ENCODE results near the gene DHX35.

DHX35 gene

GRCh38 chr20:38999965-39000910, 38.1 kb downstream of the DHX35 start:
- TF ChIP-seq, protein P1, sequence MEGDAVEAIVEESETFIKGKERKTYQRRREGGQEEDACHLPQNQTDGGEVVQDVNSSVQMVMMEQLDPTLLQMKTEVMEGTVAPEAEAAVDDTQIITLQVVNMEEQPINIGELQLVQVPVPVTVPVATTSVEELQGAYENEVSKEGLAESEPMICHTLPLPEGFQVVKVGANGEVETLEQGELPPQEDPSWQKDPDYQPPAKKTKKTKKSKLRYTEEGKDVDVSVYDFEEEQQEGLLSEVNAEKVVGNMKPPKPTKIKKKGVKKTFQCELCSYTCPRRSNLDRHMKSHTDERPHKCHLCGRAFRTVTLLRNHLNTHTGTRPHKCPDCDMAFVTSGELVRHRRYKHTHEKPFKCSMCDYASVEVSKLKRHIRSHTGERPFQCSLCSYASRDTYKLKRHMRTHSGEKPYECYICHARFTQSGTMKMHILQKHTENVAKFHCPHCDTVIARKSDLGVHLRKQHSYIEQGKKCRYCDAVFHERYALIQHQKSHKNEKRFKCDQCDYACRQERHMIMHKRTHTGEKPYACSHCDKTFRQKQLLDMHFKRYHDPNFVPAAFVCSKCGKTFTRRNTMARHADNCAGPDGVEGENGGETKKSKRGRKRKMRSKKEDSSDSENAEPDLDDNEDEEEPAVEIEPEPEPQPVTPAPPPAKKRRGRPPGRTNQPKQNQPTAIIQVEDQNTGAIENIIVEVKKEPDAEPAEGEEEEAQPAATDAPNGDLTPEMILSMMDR (IDR thresholded peaks at IDR 0.05; ENCODE audit: extremely low read depth, missing control alignments): no peak

GRCh38 chr20:39004508-39004907, 42.4 kb downstream of the DHX35 start:
- TF ChIP-seq, protein P1 (IDR thresholded peaks at IDR 0.05; ENCODE audit: extremely low read depth, missing control alignments): no peak
- DNase-seq (ENCODE audit: low spot score): no peak

More at GRCh38 chr20:38999965-39000910, 38.1 kb downstream of the DHX35 start:
- no peak for DNase-seq (ENCODE audit: low spot score)

DNA sequence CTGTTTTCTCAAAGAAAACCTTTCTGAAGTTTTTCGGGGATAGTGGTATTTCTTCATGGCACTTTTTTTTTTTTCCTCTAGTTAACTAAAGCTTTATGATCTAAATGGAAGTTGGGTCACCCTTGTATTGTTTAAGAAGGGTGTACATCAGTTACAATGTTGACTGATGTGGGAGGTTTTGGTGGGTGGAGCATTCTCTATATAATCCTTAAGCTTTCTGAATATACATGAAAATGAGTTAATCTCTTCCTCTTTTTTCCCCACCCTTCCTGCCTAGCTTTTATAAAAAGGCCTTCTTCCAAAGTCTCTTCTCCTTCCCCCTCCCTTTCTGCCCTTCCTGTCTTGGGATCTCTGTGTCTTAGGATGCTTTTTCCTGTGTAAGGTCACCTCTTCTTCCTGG, 47.2 kb downstream of the DHX35 start:
- TF ChIP-seq, protein P1 (IDR thresholded peaks at IDR 0.05; ENCODE audit: extremely low read depth, missing control alignments): no peak

GRCh38 chr20:39010496-39010895, 48.4 kb downstream of the DHX35 start:
- no peak for DNase-seq (ENCODE audit: low spot score)
- TF ChIP-seq, protein P1 (IDR thresholded peaks at IDR 0.05; ENCODE audit: extremely low read depth, missing control alignments): no peak

More for the DNA sequence above, 47.2 kb downstream of the DHX35 start:
- DNase-seq (ENCODE audit: low spot score): no peak

DNA sequence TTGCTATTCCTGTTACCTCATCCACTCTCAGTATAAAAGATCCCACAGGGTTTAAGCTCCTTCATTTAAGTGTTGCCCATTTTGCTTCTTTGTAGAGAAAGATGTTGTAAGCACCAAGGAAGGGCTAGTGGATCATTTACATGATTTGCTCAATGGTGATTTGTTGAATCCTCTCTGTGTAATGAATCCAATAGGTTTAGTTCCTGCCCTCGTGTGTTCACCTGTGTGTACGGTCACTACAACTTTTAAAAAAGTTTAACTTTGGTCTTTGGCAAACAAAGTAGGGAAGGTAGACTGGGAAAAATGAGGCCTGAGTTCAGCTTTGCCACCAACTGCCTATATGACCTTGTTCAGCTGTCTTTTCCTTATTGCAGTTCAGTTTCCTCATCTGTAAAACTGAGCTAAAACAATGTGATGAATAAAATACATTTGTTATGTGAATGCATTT, 51.5 kb downstream of the DHX35 start:
- TF ChIP-seq, protein P1 (IDR thresholded peaks at IDR 0.05; ENCODE audit: extremely low read depth, missing control alignments): no peak
- no peak for DNase-seq (ENCODE audit: low spot score)

DNA sequence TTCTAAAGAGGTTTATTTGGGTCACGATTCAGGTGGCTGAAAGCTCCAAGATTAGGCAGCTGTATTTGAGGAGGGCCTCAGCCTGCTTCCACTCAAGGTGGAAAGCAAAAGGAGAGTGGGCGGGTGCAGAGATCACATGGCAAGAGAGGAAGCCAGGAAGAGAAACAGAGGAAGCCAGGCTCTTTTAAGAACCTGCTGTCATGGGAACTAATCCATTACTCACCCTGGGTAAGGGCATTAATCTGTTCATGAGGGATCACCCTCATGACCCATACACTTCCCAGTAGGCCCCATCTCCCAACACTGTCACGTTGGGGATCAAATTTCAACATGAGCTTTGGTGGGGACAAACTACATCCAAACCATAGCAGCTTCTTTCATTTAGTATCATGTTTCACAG, 53.9 kb downstream of the DHX35 start:
- no peak for DNase-seq (ENCODE audit: low spot score)
- TF ChIP-seq, protein P1 (IDR thresholded peaks at IDR 0.05; ENCODE audit: extremely low read depth, missing control alignments): no peak

GRCh38 chr20:39016506-39016905, 54.4 kb downstream of the DHX35 start:
- DNase-seq (ENCODE audit: low spot score): no peak
- TF ChIP-seq, protein P1 (IDR thresholded peaks at IDR 0.05; ENCODE audit: extremely low read depth, missing control alignments): no peak

Data from GM20000 (cell line).